ENCODE data around the gene CNGA3. TPM values are rescaled to one million over a fixed set of nuclear protein-coding genes. Genes with fewer than 3 reads are reported as not detected.
A peak's percentile ranks its signal among the peaks of the same experiment; 100 is the strongest.

CNGA3 gene
- total and polyA plus RNA-seq, 2 experiments from 2014 or later = not detected

DNA sequence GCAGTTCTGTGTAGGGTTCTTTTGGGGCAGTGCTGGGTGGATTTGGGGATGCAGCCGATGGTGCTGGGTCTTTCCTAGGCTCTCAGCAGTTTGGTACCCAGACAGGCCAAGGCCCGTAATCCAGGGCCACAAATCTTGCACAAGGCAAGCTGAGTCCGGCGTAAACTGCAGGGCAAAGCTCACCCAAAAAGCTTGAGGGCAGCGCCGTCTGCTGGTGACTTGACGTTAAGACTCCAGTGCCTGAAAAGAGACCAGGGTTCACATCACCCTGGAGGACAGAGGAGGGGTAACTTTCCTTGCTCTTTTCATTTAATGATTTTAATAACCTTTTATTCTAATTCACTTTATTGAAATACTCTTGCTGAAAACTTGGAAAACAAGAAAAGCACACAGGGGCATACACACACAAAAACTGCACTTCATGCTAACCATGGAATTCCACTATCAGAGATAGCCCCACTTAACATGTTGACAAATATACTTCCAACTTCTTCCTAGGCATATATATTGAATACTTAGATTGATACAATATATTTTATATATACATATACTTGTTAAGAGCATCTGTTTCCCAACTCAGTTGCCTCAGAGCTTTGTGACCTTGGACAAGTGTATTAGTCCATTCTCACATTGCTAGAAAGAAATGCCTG lies 38.9 kb downstream of the CNGA3 start:
- ATAC-seq (peak; percentile 89), DNase-seq (ENCODE audit: low spot score) (peak; percentile 91)
- Histone ChIP-seq H3K79me2 (replicated peaks; ENCODE audit: insufficient read depth) (no peaks in the 10 kb centered on the region), H3K4me3 (no peak overlapping the region), H3K9me2 (ENCODE audit: insufficient read depth) (no peaks in the 10 kb centered on the region), H4K20me1 (replicated peaks; ENCODE audit: insufficient read depth) (0 out of 2 replicates have a peak, but pooled peaks cover 6% of the 10 kb centered on the region), H3K4me1 (ENCODE audit: insufficient read depth) (no peaks in the 10 kb centered on the region), H3F3A (replicated peaks; ENCODE audit: low read depth) (no peaks in the 10 kb centered on the region), H2AFZ (no peak overlapping the region), H3K36me3 (ENCODE audit: insufficient read depth) (no peaks in the 10 kb centered on the region), H3K27me3 (ENCODE audit: insufficient read depth) (no peaks in the 10 kb centered on the region), H3K4me2 (no peak overlapping the region), H3K27ac (ENCODE audit: low read depth) (no peak overlapping the region)
- Mint-ChIP-seq H3K27ac (no peak overlapping the region), H3K27me3 (ENCODE audit: insufficient read depth, low read depth, poor library complexity) (peaks cover 5% of the 10 kb centered on the region), H3K36me3 (ENCODE audit: low read depth) (no peaks in the 10 kb centered on the region), H3K4me1 (peaks cover 9% of the 10 kb centered on the region; the same call in 1 of the 3 replicates), H3K9me3 (no peaks in the 10 kb centered on the region; the same call in 2 of the 3 replicates), H3K4me3 (no peak overlapping the region)
- TF ChIP-seq EZH2 (IDR thresholded peaks at IDR 0.05; ENCODE audit: low read depth, unreplicated experiment) = no peak
- no peak for TF ChIP-seq ZNF331 (CRISPR knock-in tag; IDR thresholded peaks at IDR 0.05; ENCODE audit: low read depth)
- TF ChIP-seq, protein P1, sequence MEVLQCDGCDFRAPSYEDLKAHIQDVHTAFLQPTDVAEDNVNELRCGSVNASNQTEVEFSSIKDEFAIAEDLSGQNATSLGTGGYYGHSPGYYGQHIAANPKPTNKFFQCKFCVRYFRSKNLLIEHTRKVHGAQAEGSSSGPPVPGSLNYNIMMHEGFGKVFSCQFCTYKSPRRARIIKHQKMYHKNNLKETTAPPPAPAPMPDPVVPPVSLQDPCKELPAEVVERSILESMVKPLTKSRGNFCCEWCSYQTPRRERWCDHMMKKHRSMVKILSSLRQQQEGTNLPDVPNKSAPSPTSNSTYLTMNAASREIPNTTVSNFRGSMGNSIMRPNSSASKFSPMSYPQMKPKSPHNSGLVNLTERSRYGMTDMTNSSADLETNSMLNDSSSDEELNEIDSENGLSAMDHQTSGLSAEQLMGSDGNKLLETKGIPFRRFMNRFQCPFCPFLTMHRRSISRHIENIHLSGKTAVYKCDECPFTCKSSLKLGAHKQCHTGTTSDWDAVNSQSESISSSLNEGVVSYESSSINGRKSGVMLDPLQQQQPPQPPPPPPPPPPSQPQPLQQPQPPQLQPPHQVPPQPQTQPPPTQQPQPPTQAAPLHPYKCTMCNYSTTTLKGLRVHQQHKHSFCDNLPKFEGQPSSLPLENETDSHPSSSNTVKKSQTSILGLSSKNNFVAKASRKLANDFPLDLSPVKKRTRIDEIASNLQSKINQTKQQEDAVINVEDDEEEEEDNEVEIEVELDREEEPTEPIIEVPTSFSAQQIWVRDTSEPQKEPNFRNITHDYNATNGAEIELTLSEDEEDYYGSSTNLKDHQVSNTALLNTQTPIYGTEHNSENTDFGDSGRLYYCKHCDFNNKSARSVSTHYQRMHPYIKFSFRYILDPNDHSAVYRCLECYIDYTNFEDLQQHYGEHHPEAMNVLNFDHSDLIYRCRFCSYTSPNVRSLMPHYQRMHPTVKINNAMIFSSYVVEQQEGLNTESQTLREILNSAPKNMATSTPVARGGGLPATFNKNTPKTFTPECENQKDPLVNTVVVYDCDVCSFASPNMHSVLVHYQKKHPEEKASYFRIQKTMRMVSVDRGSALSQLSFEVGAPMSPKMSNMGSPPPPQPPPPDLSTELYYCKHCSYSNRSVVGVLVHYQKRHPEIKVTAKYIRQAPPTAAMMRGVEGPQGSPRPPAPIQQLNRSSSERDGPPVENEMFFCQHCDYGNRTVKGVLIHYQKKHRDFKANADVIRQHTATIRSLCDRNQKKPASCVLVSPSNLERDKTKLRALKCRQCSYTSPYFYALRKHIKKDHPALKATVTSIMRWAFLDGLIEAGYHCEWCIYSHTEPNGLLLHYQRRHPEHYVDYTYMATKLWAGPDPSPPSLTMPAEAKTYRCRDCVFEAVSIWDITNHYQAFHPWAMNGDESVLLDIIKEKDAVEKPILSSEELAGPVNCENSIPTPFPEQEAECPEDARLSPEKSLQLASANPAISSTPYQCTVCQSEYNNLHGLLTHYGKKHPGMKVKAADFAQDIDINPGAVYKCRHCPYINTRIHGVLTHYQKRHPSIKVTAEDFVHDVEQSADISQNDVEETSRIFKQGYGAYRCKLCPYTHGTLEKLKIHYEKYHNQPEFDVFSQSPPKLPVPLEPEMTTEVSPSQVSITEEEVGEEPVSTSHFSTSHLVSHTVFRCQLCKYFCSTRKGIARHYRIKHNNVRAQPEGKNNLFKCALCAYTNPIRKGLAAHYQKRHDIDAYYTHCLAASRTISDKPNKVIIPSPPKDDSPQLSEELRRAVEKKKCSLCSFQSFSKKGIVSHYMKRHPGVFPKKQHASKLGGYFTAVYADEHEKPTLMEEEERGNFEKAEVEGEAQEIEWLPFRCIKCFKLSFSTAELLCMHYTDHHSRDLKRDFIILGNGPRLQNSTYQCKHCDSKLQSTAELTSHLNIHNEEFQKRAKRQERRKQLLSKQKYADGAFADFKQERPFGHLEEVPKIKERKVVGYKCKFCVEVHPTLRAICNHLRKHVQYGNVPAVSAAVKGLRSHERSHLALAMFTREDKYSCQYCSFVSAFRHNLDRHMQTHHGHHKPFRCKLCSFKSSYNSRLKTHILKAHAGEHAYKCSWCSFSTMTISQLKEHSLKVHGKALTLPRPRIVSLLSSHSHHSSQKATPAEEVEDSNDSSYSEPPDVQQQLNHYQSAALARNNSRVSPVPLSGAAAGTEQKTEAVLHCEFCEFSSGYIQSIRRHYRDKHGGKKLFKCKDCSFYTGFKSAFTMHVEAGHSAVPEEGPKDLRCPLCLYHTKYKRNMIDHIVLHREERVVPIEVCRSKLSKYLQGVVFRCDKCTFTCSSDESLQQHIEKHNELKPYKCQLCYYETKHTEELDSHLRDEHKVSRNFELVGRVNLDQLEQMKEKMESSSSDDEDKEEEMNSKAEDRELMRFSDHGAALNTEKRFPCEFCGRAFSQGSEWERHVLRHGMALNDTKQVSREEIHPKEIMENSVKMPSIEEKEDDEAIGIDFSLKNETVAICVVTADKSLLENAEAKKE (CRISPR knock-in tag; IDR thresholded peaks at IDR 0.05) = no peak
- TF ChIP-seq EZH2phosphoT487 (IDR thresholded peaks at IDR 0.05; ENCODE audit: unreplicated experiment) = no peak
- TF ChIP-seq, protein P2, sequence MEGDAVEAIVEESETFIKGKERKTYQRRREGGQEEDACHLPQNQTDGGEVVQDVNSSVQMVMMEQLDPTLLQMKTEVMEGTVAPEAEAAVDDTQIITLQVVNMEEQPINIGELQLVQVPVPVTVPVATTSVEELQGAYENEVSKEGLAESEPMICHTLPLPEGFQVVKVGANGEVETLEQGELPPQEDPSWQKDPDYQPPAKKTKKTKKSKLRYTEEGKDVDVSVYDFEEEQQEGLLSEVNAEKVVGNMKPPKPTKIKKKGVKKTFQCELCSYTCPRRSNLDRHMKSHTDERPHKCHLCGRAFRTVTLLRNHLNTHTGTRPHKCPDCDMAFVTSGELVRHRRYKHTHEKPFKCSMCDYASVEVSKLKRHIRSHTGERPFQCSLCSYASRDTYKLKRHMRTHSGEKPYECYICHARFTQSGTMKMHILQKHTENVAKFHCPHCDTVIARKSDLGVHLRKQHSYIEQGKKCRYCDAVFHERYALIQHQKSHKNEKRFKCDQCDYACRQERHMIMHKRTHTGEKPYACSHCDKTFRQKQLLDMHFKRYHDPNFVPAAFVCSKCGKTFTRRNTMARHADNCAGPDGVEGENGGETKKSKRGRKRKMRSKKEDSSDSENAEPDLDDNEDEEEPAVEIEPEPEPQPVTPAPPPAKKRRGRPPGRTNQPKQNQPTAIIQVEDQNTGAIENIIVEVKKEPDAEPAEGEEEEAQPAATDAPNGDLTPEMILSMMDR (conservative IDR thresholded peaks at IDR 0.05; ENCODE audit: low read depth in 2 of 2) = peak; percentile 98 to 100

Data from GM23338 (cell line).